Jurkat, Clone E6-1 (cell line): ENCODE measurements around the gene DDX6. TPM values are rescaled to one million over a fixed set of nuclear protein-coding genes. Genes with fewer than 3 reads are reported as not detected.
"Not testable (repeated sequence)": the region's sequence is repeated elsewhere in the genome, so short reads cannot be mapped to it uniquely, and the experiment has no call there.

ENCODE experiments used
- DNase-seq: peaks from one replicate; pipeline ENCODE4 v3.0.0-alpha.2; 2011; ENCODE audit warnings: low read depth, low spot score
- H3K4me3 ChIP-seq: 2 replicates; pipeline ENCODE4 v1.5.1; 2011; ENCODE audit warnings: mild to moderate bottlenecking, low read length, control low read depth, moderate library complexity
- polyA plus RNA-seq: library from polyadenylated mRNA; unstranded; fragments of >200 nt; gene quantifications from one replicate; pipeline ENCODE4 v1.2.1, GENCODE V29; 2012; ENCODE audit warnings: missing spikeins; ENCODE audit not compliant: insufficient read length, insufficient read depth

Gene DDX6
- polyA plus RNA-seq: 22.7 TPM

GRCh38 chr11:118791111-118791960 is at the start of gene DDX6:
DDX6 (minus strand) TSS chr11:118791164; CDS start chr11:118786251, 4,913 bp downstream.
- H3K4me3 ChIP-seq: peak within 1 kb of the TSS; percentile 90
- DNase-seq: peak; percentile 68

GRCh38 chr11:118838905-118839553 is 48.1 kb upstream of the DDX6 start:
- no peak for DNase-seq
- H3K4me3 ChIP-seq: no peak overlapping the region

GRCh38 chr11:118837868-118838267 is 46.9 kb upstream of the DDX6 start:
- DNase-seq: no peak
- no peak overlapping the region for H3K4me3 ChIP-seq

- no peak overlapping the region for H3K4me3 ChIP-seq
- no peak for DNase-seq
Measured at GRCh38 chr11:118834427-118835028, 43.6 kb upstream of the DDX6 start.

- no peak overlapping the region for H3K4me3 ChIP-seq
- DNase-seq: no peak
Measured at GRCh38 chr11:118827118-118827517, 36.2 kb upstream of the DDX6 start.

- DNase-seq: not testable (repeated sequence)
Measured at GRCh38 chr11:118822936-118823510, 32.1 kb upstream of the DDX6 start.

GRCh38 chr11:118820412-118821357 is 29.7 kb upstream of the DDX6 start:
- no peak overlapping the region for H3K4me3 ChIP-seq
- DNase-seq: no peak

More at GRCh38 chr11:118822936-118823510, 32.1 kb upstream of the DDX6 start:
- not testable (repeated sequence) for H3K4me3 ChIP-seq

GRCh38 chr11:118820025-118820379 is 29.0 kb upstream of the DDX6 start:
- DNase-seq, H3K4me3 ChIP-seq: not testable (repeated sequence)

GRCh38 chr11:118819334-118820024 is 28.5 kb upstream of the DDX6 start:
- H3K4me3 ChIP-seq: no peak overlapping the region
- no peak for DNase-seq

GRCh38 chr11:118818130-118818529 is 27.2 kb upstream of the DDX6 start:
- DNase-seq: no peak

GRCh38 chr11:118813551-118813950 is 22.6 kb upstream of the DDX6 start:
- no peak for DNase-seq
- no peak overlapping the region for H3K4me3 ChIP-seq

More at GRCh38 chr11:118818130-118818529, 27.2 kb upstream of the DDX6 start:
- no peak overlapping the region for H3K4me3 ChIP-seq

GRCh38 chr11:118812485-118812884 is 21.5 kb upstream of the DDX6 start:
- H3K4me3 ChIP-seq: no peak overlapping the region
- no peak for DNase-seq

- no peak for DNase-seq
- H3K4me3 ChIP-seq: no peak overlapping the region
Measured at GRCh38 chr11:118807800-118808778, 17.1 kb upstream of the DDX6 start.

- no peak overlapping the region for H3K4me3 ChIP-seq
- DNase-seq: no peak
Measured at GRCh38 chr11:118806400-118806799, 15.4 kb upstream of the DDX6 start.

GRCh38 chr11:118804094-118804493 is 13.1 kb upstream of the DDX6 start:
- DNase-seq: no peak

GRCh38 chr11:118799372-118799771 is 8.4 kb upstream of the DDX6 start:
- DNase-seq: no peak
- no peak overlapping the region for H3K4me3 ChIP-seq

More at GRCh38 chr11:118804094-118804493, 13.1 kb upstream of the DDX6 start:
- no peak overlapping the region for H3K4me3 ChIP-seq

GRCh38 chr11:118797510-118797909 is 6.5 kb upstream of the DDX6 start:
- H3K4me3 ChIP-seq: no peak overlapping the region
- no peak for DNase-seq
